Testis (tissue), 2 donors: ENCODE measurements around the gene RAB7A.
"Not testable (repeated sequence)": the region's sequence is repeated elsewhere in the genome, so short reads cannot be mapped to it uniquely, and the experiment has no call there.

Experiments
- CTCF ChIP-seq, 3 experiments: fragments of 450-650 bp in 2 of 3; fragments of 200-600 bp in 1 of 3; sonication (generic) in 1 of 3; IDR thresholded peaks; one replicate each; pipeline ENCODE4 v1.5.1; 2016 to 2019; ENCODE audit warnings: antibody characterized with exemption in 3 of 3, mild to moderate bottlenecking in 2 of 3, moderate library complexity in 1 of 3
- POLR2A ChIP-seq: fragments of 450-650 bp; IDR thresholded peaks from one replicate; pipeline ENCODE4 v1.6.1; 2017; ENCODE audit warnings: antibody characterized with exemption, mild to moderate bottlenecking, moderate library complexity

DNA sequence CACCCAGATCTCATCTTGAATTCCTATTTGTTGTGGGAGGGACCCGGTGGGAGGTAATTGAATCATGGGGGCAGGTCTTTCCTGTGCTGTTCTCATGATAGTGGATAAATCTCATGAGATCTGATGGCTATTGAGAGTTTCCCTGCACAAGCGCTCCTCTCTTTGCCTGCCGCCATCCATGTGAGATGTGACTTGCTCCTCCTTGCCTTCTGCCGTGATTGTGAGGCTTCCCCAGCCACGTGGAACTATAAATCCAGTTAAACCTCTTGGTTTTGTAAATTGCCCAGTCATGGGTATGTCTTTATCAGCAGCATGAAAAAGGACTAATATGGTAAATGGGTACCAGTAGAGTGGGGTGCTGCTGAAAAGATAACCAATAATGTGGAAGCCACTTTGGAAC is 23.6 kb downstream of the RAB7A start:
- not testable (repeated sequence) for TF ChIP-seq CTCF (IDR thresholded peaks at IDR 0.05); POLR2A
